ENCODE measurements around the gene PTPRN2.

PTPRN2 gene

DNA sequence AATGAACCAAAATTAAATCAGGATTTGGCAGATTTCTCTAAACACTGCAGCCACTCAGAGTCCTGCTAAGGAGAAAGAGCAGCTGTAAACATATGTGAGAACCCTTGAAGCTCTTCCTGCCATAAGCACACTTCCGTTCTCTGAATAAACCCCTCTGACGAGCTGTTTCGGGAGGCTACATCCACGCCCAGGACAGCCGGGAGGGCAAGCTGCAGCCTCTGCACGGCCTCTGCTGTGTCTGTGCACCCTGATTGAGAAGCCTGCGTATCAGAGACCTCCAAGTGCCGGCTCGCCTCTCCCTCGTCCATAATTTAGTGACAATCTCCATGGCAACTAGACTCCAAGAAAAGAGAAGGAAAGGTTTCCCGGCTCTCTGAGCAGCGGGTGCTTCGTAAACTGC is 114.4 kb downstream of the PTPRN2 start:
- peaks cover 0 to 5% of the 10 kb centered on the region in 2 donors for H3K27me3 ChIP-seq (ENCODE audit: control insufficient read depth in 2 of 2, insufficient read depth in 2 of 2, low read length in 2 of 2)
- no peaks in the 10 kb centered on the region for H3K36me3 ChIP-seq (ENCODE audit: control insufficient read depth in 2 of 2, insufficient read depth in 2 of 2, low read length in 2 of 2)
- peak overlapping the region in 1 of 2 donors; percentile 23 for H3K27ac ChIP-seq (ENCODE audit: low read depth in 2 of 2, low read length in 2 of 2)
- no peaks in the 10 kb centered on the region for H3K9me3 ChIP-seq (ENCODE audit: control insufficient read depth in 2 of 2, low read length in 2 of 2)
- no peak overlapping the region for H3K9ac ChIP-seq (ENCODE audit: low read depth in 1 of 2, low read length in 2 of 2)
- no peaks in the 10 kb centered on the region for H3K4me1 ChIP-seq (ENCODE audit: control insufficient read depth in 2 of 2, insufficient read depth in 2 of 2, low read length in 2 of 2)
- peak overlapping the region in 1 of 2 donors; percentile 7 for H3K4me3 ChIP-seq (ENCODE audit: low read length in 2 of 2)

DNA sequence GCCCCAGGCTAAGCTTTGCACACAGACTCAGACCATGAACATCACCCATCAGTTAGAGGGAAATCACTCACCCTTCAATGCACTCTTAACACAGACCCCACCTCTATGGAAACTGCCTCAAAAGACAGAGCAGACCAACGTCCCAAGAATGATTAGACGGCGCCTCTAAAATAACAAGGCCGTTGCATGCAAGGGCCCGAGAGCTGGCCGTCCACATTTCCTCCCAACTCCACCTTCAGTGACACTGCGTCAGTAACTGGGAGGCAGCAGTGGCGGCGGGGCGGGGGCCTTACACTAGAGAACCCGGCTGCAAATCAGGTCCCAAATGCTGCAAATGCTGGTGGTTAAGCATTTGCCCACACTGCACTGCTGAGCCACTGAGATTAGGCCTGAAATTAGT is 115.0 kb downstream of the PTPRN2 start:
- Histone ChIP-seq H3K27ac (ENCODE audit: low read depth in 2 of 2, low read length in 2 of 2) (peak overlapping the region in 1 of 2 donors; percentile 23), H3K4me1 (ENCODE audit: control insufficient read depth in 2 of 2, insufficient read depth in 2 of 2, low read length in 2 of 2) (no peaks in the 10 kb centered on the region), H3K27me3 (ENCODE audit: control insufficient read depth in 2 of 2, insufficient read depth in 2 of 2, low read length in 2 of 2) (peaks cover 0 to 5% of the 10 kb centered on the region in 2 donors), H3K9ac (ENCODE audit: low read depth in 1 of 2, low read length in 2 of 2) (no peak overlapping the region), H3K4me3 (ENCODE audit: low read length in 2 of 2) (no peak overlapping the region), H3K9me3 (ENCODE audit: control insufficient read depth in 2 of 2, low read length in 2 of 2) (no peaks in the 10 kb centered on the region), H3K36me3 (ENCODE audit: control insufficient read depth in 2 of 2, insufficient read depth in 2 of 2, low read length in 2 of 2) (no peaks in the 10 kb centered on the region)

DNA sequence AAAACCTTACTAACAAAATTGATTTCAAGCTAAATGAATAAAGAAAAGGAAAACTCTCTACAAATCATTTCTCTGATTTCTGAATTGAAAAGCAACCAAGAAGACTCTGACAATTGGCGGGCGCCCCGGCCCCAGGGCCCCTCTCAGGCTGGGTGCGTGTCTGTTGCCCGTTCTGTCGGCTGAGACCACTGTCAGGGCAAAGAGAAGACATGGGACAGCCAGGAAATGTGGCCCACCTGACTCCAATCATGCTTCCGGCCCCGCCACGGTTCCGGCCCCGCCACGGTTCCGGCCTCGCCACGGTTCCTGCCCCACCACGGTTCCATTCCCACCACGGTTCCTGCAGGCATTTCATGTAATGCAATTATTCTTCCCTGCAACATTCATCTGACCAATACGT is 115.9 kb downstream of the PTPRN2 start:
- Histone ChIP-seq H3K36me3 (ENCODE audit: control insufficient read depth in 2 of 2, insufficient read depth in 2 of 2, low read length in 2 of 2) (no peaks in the 10 kb centered on the region), H3K4me1 (ENCODE audit: control insufficient read depth in 2 of 2, insufficient read depth in 2 of 2, low read length in 2 of 2) (no peaks in the 10 kb centered on the region), H3K9me3 (ENCODE audit: control insufficient read depth in 2 of 2, low read length in 2 of 2) (no peaks in the 10 kb centered on the region), H3K27me3 (ENCODE audit: control insufficient read depth in 2 of 2, insufficient read depth in 2 of 2, low read length in 2 of 2) (peaks cover 0 to 5% of the 10 kb centered on the region in 2 donors), H3K9ac (ENCODE audit: low read depth in 1 of 2, low read length in 2 of 2) (no peak overlapping the region), H3K4me3 (ENCODE audit: low read length in 2 of 2) (no peak overlapping the region), H3K27ac (ENCODE audit: low read depth in 2 of 2, low read length in 2 of 2) (no peak overlapping the region)

DNA sequence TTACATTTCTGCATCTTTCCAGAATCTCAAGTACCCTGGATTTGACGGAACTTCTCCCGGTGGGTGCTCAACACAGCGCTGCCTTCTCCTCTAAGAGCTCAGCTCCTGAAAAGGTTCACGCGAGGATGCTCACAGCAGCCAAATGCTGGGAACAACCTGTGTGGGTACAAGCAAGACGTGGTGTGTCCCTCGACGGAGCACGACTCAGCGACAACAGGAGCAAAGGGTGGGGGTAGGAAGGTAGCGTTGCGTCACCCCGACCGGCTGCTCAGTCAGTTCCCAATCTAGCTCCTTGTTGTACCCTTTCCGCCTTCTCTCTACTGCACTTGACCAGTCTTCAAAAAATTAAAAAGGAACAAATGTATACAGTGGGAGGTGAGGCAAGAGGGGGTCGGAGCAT is 117.3 kb downstream of the PTPRN2 start:
- Histone ChIP-seq H3K4me1 (ENCODE audit: control insufficient read depth in 2 of 2, insufficient read depth in 2 of 2, low read length in 2 of 2) (no peaks in the 10 kb centered on the region), H3K36me3 (ENCODE audit: control insufficient read depth in 2 of 2, insufficient read depth in 2 of 2, low read length in 2 of 2) (no peaks in the 10 kb centered on the region), H3K4me3 (ENCODE audit: low read length in 2 of 2) (no peak overlapping the region), H3K9me3 (ENCODE audit: control insufficient read depth in 2 of 2, low read length in 2 of 2) (no peaks in the 10 kb centered on the region), H3K27me3 (ENCODE audit: control insufficient read depth in 2 of 2, insufficient read depth in 2 of 2, low read length in 2 of 2) (peaks cover 0 to 5% of the 10 kb centered on the region in 2 donors), H3K27ac (ENCODE audit: low read depth in 2 of 2, low read length in 2 of 2) (no peak overlapping the region), H3K9ac (ENCODE audit: low read depth in 1 of 2, low read length in 2 of 2) (no peak overlapping the region)

DNA sequence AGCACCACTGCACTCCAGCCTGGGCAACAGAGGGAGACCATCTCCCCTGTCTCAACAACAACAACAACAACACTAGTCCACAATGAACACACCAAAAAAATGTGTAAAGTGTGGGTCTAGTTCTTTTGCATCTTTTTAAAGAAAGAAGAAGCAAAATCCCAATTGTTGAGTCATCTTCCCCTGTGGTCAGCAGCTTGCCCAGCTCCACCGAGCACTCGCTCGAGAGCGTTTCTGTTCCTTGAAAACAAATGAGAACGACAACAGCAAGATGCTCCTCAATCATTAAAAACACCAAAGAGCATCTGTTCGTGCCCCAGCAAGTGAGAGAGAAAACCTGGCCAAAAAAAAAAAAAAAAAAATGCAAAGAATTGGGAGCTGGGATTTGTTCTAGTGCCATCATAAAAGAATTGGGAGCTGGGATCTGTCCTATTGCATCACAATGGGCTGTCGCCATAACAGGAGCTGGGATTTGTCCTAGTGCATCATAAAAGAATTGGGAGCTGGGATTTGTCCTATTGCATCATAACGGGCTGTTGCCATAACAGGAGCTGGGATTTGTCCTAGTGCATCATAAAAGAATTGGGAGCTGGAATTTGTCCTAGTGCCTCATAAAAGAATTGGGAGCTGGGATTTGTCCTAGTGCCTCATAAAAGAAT is 118.1 kb downstream of the PTPRN2 start:
- H3K27ac ChIP-seq (ENCODE audit: low read depth in 2 of 2, low read length in 2 of 2): no peak overlapping the region
- no peaks in the 10 kb centered on the region for H3K4me1 ChIP-seq (ENCODE audit: control insufficient read depth in 2 of 2, insufficient read depth in 2 of 2, low read length in 2 of 2)
- H3K27me3 ChIP-seq (ENCODE audit: control insufficient read depth in 2 of 2, insufficient read depth in 2 of 2, low read length in 2 of 2): peaks cover 0 to 5% of the 10 kb centered on the region in 2 donors
- H3K36me3 ChIP-seq (ENCODE audit: control insufficient read depth in 2 of 2, insufficient read depth in 2 of 2, low read length in 2 of 2): no peaks in the 10 kb centered on the region
- H3K9ac ChIP-seq (ENCODE audit: low read depth in 1 of 2, low read length in 2 of 2): no peak overlapping the region
- H3K9me3 ChIP-seq (ENCODE audit: control insufficient read depth in 2 of 2, low read length in 2 of 2): no peaks in the 10 kb centered on the region
- no peak overlapping the region for H3K4me3 ChIP-seq (ENCODE audit: low read length in 2 of 2)

DNA sequence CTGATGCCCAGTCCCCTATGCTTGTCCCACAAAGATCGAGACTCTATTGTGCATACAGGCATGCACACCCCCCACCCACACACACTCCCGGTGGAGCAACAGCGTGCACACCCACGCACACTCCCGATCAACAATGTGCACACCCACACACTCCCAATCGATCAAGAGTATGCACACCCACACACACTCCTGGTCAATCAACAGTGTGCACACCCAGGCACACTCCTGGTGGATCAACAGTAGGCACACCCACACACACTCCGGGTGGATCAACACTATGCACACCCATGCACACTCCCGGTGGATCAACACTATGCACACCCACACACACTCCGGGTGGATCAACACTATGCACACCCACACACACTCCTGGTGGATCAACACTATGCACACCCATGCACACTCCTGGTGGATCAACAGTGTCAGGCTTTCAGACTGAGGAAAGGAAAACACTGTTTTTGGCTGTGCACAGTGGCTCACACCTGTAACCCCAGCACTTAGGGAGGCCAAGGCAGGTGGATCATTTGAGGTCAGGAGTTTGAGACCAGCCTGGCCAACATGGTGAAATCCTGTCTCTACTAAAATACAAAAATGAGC is 118.8 kb downstream of the PTPRN2 start:
- Histone ChIP-seq H3K9ac (ENCODE audit: low read depth in 1 of 2, low read length in 2 of 2) (no peak overlapping the region), H3K27me3 (ENCODE audit: control insufficient read depth in 2 of 2, insufficient read depth in 2 of 2, low read length in 2 of 2) (peaks cover 0 to 5% of the 10 kb centered on the region in 2 donors), H3K36me3 (ENCODE audit: control insufficient read depth in 2 of 2, insufficient read depth in 2 of 2, low read length in 2 of 2) (no peaks in the 10 kb centered on the region), H3K4me3 (ENCODE audit: low read length in 2 of 2) (no peak overlapping the region), H3K9me3 (ENCODE audit: control insufficient read depth in 2 of 2, low read length in 2 of 2) (no peaks in the 10 kb centered on the region), H3K27ac (ENCODE audit: low read depth in 2 of 2, low read length in 2 of 2) (no peak overlapping the region), H3K4me1 (ENCODE audit: control insufficient read depth in 2 of 2, insufficient read depth in 2 of 2, low read length in 2 of 2) (no peaks in the 10 kb centered on the region)

DNA sequence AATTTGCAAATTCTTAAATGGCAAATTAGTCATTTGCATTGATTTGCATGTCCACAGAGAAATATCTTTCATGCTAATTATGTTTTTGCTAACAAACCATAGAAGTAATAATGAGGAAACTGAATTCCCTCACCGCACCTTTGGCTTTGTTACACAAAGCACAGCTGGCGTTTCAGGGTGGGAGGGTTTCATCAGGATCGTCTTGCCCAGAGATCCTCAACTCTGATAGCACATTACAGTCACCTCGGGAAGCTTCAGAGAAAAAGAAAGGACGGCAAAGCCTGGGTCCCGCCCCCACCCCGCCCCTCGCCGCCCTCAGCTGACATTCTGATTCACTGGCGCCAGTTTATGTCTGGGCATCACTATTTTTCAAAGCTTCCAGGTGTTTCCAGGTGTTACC is 119.4 kb downstream of the PTPRN2 start:
- H3K4me3 ChIP-seq (ENCODE audit: low read length in 2 of 2): no peak overlapping the region

DNA sequence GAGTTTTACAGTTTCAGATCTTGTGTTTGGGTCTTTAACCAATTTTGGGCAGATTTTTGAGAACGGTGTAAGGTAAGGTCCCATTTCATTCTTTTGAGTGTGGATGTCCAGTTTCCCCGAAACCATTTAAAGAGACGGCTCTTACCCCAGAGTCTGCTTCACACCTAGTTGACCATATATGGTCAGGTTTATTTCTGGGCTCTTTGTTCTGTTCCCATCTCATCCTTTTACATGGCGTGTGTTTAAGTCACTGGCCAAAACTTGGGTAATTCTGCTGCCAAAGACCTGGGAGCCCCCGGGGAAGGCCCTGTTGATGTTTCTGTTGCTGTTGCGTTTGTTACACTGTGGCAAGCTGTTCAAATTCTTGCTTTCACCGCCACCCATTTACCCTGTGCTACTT is 120.1 kb downstream of the PTPRN2 start:
- Histone ChIP-seq H3K9me3 (ENCODE audit: control insufficient read depth in 2 of 2, low read length in 2 of 2) (no peaks in the 10 kb centered on the region), H3K9ac (ENCODE audit: low read depth in 1 of 2, low read length in 2 of 2) (no peak overlapping the region), H3K4me1 (ENCODE audit: control insufficient read depth in 2 of 2, insufficient read depth in 2 of 2, low read length in 2 of 2) (no peaks in the 10 kb centered on the region), H3K36me3 (ENCODE audit: control insufficient read depth in 2 of 2, insufficient read depth in 2 of 2, low read length in 2 of 2) (no peaks in the 10 kb centered on the region), H3K4me3 (ENCODE audit: low read length in 2 of 2) (no peak overlapping the region), H3K27ac (ENCODE audit: low read depth in 2 of 2, low read length in 2 of 2) (no peak overlapping the region), H3K27me3 (ENCODE audit: control insufficient read depth in 2 of 2, insufficient read depth in 2 of 2, low read length in 2 of 2) (peaks cover 0 to 5% of the 10 kb centered on the region in 2 donors)

More for the DNA sequence above, 119.4 kb downstream of the PTPRN2 start:
- Histone ChIP-seq H3K9me3 (ENCODE audit: control insufficient read depth in 2 of 2, low read length in 2 of 2) (no peaks in the 10 kb centered on the region), H3K4me1 (ENCODE audit: control insufficient read depth in 2 of 2, insufficient read depth in 2 of 2, low read length in 2 of 2) (no peaks in the 10 kb centered on the region), H3K36me3 (ENCODE audit: control insufficient read depth in 2 of 2, insufficient read depth in 2 of 2, low read length in 2 of 2) (no peaks in the 10 kb centered on the region), H3K27me3 (ENCODE audit: control insufficient read depth in 2 of 2, insufficient read depth in 2 of 2, low read length in 2 of 2) (peaks cover 0 to 5% of the 10 kb centered on the region in 2 donors), H3K9ac (ENCODE audit: low read depth in 1 of 2, low read length in 2 of 2) (no peak overlapping the region), H3K27ac (ENCODE audit: low read depth in 2 of 2, low read length in 2 of 2) (no peak overlapping the region)

DNA sequence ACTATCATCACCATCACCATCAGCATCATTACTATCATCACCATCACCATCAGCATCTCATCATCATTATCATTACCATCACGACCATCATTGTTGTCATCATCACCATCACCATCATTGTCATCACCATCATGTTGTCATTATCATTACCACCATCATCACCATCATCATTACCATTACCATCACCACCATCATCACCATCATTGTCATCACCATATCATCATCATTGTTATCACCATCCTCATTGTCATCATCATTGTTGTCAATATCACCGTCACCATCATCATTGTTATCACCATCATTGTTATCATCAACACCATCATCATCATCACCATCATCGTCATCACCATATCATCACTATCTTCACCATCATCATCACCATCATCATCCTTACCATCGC is 124.3 kb downstream of the PTPRN2 start:
- Histone ChIP-seq H3K9me3 (ENCODE audit: control insufficient read depth in 2 of 2, low read length in 2 of 2) (no peaks in the 10 kb centered on the region), H3K36me3 (ENCODE audit: control insufficient read depth in 2 of 2, insufficient read depth in 2 of 2, low read length in 2 of 2) (no peaks in the 10 kb centered on the region)

DNA sequence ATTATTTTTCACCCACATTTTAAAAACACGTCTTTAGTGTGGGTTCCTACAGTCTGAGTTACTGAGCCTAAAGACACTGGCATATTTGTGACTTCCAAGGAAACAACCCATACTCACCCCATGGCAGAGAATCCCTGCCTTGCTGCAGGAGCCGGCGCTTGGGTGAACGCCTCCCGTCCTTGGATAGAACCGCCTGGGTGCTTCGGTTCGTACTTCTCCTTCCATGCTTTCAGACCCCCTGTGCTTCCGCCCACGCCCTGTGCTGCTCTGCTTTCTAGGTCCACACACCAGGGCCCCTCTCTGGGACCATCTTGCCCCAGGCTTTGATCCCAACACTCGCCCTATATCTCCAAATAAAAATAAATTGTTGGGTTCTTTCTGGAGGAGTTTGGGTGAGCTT is 125.8 kb downstream of the PTPRN2 start:
- no peak overlapping the region for H3K9ac ChIP-seq (ENCODE audit: low read depth in 1 of 2, low read length in 2 of 2)
- no peaks in the 10 kb centered on the region for H3K36me3 ChIP-seq (ENCODE audit: control insufficient read depth in 2 of 2, insufficient read depth in 2 of 2, low read length in 2 of 2)
- H3K4me3 ChIP-seq (ENCODE audit: low read length in 2 of 2): no peak overlapping the region

More for the DNA sequence above, 124.3 kb downstream of the PTPRN2 start:
- no peak overlapping the region for H3K9ac ChIP-seq (ENCODE audit: low read depth in 1 of 2, low read length in 2 of 2)
- H3K4me1 ChIP-seq (ENCODE audit: control insufficient read depth in 2 of 2, insufficient read depth in 2 of 2, low read length in 2 of 2): no peaks in the 10 kb centered on the region
- no peak overlapping the region for H3K4me3 ChIP-seq (ENCODE audit: low read length in 2 of 2)
- H3K27ac ChIP-seq (ENCODE audit: low read depth in 2 of 2, low read length in 2 of 2): no peak overlapping the region
- no peaks in the 10 kb centered on the region for H3K27me3 ChIP-seq (ENCODE audit: control insufficient read depth in 2 of 2, insufficient read depth in 2 of 2, low read length in 2 of 2)

More for the DNA sequence above, 125.8 kb downstream of the PTPRN2 start:
- H3K9me3 ChIP-seq (ENCODE audit: control insufficient read depth in 2 of 2, low read length in 2 of 2): no peaks in the 10 kb centered on the region
- no peak overlapping the region for H3K27ac ChIP-seq (ENCODE audit: low read depth in 2 of 2, low read length in 2 of 2)
- H3K4me1 ChIP-seq (ENCODE audit: control insufficient read depth in 2 of 2, insufficient read depth in 2 of 2, low read length in 2 of 2): no peaks in the 10 kb centered on the region
- no peaks in the 10 kb centered on the region for H3K27me3 ChIP-seq (ENCODE audit: control insufficient read depth in 2 of 2, insufficient read depth in 2 of 2, low read length in 2 of 2)
